Inflammatory macrophage treated with lipopolysaccharide for 4 hours (primary cell): ENCODE results near the gene GPR150.
"Not testable (repeated sequence)": the region's sequence is repeated elsewhere in the genome, so short reads cannot be mapped to it uniquely, and the experiment has no call there.

Source experiments
- DNase-seq: peaks from one replicate; pipeline ENCODE4 v3.0.0-alpha.2; 2020

GPR150 gene

DNA sequence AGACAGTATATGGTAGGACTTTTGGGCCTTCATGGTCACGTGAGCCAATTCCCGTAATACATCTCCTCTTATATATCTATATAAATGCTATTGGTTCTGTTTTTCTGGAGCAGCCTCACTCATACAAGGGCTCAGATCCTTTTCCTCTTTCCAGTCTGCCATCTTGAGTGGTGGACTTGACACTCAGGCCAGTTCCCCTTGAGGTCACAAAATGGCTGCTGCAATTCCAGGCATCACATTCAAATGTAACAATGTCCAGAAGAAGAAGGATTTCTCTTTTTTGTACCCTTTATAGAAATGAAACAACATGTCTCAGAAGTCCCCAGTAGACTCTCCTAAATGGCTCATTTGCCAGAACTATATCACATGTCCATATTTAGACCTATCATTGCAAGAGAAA lies 4.5 kb downstream of the GPR150 start:
- no peak for DNase-seq

DNA sequence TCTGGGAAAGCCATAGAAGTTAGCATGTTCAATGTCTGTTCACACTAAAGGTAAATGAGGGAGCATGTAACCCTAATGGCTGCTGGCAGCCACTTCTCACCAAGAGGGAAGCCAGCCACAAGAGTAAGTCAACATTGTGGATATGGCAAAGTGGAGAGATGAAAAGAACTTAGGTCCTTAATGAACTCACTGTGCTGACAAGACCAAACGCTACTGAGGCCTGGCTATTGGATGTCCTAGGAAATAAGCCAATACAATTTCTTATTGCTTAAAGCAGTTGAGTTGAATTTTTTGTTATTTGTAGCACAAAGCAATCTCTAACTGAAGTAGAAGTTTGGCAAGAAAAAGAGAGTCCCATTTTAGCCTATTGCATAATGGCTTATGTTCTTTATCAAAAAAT lies 6.8 kb downstream of the GPR150 start:
- DNase-seq = no peak

DNA sequence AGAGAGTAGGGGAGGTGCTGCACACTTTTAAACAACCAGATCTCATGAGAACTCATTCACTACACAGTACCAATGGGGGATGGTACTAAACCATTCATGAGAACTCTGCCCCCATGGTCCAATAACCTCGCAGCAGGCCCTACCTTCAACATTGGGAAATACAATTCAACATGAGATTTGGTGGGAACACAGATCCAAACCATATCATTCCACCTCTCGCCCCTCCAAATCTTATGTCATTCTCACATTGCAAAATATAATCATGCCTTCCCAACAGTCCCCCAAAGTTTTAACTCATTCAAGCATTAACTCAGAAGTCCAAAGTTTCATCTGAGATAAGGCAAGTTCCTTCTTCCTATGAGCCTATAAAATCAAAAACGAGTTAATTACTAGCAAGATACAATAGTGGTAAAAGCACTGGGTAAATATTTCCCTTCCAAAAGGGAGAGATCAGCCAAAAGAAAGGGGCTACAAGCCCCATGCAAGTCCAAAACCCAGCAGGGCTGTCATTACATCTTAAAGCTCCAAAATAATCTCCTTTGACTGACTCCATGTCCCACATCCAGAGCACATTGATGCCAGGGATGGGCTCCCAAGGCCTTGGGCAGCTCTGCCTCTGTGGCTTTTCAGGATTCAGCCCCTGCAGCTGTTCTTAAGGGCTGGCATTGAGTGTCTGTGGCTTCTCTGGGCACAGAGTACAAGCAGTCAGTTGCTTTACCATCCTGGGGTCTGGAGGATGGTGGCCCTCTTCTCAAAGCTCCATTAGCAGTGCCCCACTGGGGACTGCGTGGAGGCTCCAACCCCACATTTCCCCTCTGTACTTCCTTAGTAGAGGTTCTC lies 8.3 kb downstream of the GPR150 start:
- no peak for DNase-seq

DNA sequence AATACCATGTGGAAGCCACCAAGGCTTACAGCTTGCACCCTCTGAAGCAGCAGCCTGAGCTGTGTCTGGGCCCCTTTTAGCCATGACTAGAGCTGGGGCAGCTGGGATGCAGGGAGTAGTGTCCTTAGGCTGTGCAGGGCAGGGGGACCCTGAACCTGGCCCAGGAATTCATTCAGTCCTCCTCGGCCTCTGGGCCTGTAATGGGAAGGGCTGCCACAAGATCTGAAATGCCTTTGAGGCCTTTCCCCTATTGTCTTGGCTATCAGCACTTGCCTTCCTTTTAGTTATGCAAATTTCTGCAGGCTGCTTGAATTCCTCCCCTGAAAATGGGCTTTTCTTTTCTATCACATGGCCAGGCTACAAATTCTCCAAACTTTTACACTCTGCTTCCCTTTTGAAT lies 9.0 kb downstream of the GPR150 start:
- DNase-seq = peak; percentile 46

DNA sequence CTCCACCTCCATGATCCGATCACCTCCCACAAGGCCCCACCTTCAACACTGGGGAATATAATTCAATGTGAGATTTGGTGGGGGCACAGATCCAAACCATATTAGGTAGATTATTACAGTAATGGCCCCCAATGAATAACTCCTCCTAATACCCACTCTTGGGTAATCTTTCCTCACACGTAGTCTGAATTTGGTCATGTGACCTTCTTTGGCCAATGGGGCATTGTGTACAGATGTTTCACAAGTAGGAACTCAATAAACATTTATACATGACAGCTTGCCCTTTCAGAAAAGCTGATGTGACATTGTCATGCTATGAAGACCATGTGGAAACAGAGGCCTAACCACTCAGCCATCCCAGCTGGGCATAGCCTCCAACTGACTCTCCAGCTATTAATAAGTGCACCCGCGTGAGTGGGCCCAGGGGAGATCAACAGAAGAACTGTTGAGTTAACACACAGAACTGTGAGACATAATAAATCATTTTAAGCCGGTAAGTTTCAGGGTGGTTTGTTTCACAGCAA lies 10.6 kb downstream of the GPR150 start:
- peak; percentile 47 for DNase-seq

DNA sequence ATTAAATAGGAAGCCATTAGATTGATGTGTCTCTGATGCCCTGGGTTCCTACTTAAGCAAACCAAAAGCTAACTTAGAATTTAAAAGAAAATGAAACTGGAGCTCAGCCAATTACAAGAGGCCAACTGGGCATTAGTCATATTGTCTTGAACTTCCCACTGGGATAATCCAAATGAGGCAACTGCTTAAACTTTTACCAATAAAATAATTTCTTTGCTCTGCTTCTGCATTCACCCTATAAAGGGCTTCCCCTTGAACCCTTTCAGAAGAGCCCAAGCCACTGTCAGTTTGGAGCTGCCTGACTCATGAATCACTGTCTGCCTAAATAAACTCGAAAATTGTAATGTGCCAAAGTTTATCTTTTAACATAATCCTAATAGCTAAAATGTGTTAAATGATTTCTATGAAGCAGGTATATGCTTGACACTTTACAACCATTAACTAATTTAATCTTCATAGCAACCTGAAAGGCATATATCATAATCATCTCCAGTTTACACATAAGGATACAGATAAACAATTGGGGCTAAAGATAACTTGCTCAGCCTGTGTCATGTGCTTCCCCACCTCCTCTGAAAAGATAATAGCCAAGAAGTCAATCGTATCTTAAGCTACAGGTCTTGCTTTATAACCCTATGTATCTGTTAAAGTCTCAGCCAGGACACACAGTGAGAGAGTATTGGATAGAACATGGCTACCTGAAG lies 11.5 kb downstream of the GPR150 start:
- DNase-seq = peak; percentile 95

DNA sequence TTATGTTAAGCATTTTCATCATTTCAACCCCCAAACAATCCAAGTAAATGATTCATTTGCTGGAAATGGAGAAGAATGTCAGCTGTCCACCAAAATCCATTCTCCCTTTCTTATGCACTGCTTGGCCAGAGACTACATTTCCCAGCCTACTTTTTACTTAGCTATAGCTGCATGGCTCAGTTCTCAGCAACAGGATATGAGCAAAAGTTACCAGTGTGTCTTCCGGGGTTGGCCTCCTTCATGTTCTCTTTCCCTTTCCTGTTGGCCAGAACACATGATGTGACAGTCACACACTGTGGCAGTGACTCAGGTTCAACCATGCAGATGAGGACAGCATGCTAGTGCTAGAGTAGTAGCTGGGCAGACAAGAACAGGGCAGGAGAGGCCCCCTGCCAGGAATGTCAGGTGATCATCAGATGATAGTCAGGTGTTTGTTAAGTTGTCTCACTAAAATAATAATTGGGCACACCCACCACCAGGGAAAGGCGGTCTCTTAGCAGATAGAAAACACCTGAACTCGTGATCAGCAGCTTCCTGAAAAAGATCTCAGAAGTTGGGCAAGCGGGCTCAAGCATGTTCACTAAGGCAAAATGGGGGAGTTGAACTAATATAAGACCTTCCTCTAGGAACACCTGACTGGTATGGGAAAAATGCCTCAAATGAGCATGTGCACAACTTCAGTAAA lies 12.2 kb downstream of the GPR150 start:
- DNase-seq = peak; percentile 95

DNA sequence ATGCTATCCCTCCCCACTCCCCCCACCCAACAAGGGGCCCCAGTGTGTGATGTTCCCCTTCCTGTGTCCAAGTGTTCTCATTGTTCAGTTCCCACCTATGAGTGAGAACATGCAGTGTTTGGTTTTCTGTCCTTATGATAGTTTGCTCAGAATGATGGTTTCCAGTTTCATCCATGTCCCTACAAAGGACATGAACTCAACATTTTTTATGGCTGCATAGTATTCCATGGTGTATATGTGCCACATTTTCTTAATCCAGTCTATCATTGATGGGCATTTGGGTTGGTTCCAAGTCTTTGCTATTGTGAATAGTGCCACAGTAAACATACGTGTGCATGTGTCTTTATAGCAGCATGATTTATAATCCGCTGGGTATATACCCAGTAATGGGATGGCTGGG lies 13.1 kb downstream of the GPR150 start:
- not testable (repeated sequence) for DNase-seq

DNA sequence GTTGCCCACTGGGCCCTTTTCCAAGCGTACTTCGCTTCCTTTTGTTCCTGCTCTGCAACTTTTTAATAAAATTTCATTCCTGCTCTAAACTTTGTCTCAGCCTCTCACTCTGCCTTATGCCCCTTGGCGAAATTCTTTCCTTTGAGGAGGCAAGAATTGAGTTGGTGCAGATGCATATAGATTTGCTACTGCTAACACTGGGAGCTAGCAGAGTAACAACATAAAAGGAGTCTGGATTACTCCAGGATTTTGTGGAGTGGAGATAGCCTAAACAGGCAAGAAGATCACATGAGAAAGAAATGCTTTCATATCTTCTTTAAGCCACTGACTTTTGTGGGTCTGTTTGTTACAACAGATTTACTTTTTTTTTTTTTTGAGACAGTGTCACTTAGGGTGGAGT lies 13.8 kb downstream of the GPR150 start:
- DNase-seq = no peak

DNA sequence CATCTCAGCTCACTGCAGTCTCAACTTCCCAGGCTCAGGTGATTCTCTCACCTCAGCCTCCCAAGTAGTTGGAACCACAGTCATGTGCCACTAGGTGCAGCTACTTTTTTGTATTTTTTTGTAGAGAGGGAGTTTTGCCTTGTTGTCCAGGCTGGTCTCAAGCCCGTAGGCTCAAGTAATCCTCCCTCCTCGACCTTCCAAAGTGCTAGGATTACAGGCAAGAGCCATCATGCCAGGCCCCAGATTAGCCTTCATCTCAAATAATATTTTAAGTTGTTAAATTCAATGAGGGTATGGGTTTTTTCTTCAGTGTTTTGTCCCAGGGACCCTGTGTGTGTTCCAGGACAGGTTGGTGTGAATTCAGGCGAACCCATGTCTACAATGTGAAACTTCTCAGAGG lies 14.2 kb downstream of the GPR150 start:
- no peak for DNase-seq

DNA sequence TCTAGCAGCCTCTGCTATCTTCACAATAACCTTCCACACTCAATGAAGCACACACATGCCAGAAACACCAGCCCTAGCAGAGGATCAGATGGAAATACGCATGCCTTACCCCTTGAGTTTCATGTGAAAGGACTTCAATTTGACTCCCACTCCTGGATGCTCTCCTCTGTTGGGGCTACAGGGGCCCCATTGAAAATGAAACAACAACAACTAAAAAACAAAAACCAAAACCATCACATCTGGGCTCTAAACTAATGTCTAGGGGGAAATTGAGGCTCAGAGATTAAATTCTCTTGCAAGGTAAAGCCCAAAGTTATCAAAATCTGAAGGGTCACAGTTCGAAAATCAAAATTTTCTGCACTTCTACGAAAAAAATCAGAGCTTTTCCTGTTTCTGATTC lies 18.7 kb downstream of the GPR150 start:
- no peak for DNase-seq

DNA sequence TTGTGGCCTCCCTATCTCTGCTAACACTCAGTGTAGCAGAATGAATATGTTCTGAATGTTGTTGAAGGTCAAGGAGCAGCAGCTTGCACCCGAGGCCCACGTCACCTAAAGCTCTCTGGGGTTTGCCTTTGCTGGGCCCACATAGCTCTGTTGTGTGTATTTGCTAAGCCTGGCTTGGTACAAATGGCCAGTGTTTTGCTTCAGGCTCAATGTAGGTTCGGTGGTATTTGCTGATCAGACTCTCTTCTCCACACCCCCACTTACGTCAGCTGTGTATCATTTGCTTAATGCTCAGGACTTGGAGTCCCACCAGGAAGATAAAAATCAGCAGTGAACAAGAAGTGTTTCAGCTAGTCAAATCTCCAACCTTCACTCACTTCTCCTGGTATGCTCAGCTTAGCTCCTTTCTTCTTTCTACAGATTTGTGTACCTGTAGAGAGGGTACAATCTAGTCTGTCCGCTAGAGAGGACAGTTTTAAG lies 21.9 kb downstream of the GPR150 start:
- DNase-seq = no peak

DNA sequence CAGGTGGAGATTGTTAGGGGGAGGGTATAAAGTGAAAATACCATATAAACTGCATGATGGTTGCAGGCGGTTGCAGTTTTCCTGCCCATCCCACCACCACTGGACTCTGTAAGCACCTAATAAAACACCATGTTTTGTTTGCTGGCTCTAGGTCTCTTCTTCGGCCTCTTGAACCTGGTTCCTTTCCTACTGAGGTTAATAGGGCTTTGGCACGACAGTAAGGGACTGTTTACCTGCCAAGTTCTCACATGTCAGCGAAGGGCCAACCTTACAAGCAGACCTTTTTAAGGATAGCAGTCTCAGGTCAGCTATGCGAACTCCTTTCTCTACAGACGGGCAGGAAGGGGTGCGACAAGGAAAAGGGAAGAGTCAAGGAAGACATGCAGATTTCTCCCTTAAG lies 23.3 kb downstream of the GPR150 start:
- DNase-seq = no peak

DNA sequence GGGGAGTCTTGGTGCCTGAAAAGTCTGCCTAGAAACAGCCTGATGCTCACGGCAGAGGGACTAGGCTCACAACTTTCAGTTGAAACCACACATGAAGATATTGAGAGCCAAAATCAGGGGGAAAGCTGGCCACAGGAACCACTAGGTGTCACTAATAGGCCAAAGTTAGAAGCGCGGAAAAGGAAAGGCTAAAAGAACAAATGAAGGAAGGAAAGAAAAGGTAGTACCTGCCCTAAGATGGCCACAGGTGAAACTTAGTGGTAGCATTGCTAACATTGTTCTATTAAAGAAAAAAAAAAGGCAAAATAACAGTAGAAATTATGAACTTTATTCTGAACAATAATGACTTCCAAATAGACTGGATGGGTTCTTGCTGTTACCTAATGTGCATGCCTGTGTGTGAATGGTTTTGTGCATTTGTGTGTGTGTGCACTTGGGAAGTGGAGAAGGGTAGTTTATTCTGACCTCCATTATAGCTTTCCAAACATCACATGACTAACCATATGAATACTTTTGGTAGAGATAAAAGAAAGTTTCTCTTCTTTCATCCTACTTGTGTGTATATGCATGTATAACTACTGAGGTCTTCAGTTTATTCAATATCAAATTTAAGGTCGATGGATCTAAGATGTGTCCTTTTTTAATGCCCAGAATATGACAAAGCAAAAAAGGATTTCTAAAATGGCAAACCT lies 24.6 kb downstream of the GPR150 start:
- peak; percentile 56 for DNase-seq

DNA sequence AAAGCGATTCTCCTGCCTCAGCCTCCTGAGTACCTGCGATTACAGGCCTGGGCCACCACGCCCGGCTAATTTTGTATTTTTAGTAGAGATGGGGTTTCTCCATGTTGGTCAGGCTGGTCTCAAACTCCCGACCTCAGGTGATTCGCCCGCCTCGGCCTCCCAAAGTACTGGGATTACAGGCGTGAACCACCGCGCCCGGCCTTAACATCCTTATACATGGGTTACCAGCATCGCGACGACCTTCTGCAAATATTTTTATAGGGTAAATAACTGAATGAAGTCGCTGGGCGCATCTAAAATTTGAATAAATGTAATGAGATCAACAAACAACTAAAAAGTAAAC lies 26.3 kb downstream of the GPR150 start:
- not testable (repeated sequence) for DNase-seq

DNA sequence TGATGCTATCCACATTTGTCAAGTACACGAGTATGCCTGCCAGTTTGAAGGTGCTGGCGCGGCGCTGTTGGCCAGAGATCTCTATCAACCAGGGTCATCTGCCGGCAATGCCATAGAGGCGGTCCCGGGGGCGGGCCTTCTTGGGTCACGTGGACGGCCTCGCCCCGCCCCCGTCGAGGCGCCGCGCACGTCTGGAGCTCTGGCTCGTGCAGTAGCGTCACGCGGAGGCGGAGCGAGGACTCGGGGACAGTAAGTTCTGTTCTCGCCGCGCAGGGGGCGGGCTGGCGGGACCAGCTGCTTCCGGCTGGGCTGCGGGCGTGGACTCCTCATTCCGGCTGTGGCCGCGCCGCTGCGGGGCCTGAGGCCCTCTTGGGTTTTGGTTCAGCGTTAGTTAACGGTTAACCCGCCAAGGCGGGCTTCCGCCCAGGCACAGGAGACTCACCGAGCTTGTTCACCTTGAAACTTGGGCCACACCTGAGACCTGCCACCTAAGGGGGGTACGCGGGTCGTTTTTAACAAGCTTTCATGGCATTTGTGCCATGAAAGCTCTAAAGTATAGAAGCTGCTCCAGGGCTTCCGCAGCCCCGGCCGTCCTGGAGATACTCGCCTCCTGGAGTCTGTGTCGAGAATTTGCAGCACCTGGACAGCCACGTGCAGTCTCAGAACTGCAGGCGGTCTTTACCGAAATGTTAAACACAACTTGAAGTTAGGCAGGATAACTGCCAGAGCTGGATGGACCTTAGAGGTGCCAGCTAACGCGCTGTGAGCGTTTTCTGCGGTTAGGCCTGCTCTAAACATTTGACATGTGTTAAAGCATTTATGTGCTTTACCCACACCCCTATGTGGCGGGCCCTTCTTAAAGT lies 26.9 kb downstream of the GPR150 start, which contains the start of gene RFESD:
Gene RFESD (plus strand): TSS at position 209 of the 863 bp plus-strand sequence. CDS start 5,495 bp downstream, outside the sequence.
- peak; percentile 99 for DNase-seq

DNA sequence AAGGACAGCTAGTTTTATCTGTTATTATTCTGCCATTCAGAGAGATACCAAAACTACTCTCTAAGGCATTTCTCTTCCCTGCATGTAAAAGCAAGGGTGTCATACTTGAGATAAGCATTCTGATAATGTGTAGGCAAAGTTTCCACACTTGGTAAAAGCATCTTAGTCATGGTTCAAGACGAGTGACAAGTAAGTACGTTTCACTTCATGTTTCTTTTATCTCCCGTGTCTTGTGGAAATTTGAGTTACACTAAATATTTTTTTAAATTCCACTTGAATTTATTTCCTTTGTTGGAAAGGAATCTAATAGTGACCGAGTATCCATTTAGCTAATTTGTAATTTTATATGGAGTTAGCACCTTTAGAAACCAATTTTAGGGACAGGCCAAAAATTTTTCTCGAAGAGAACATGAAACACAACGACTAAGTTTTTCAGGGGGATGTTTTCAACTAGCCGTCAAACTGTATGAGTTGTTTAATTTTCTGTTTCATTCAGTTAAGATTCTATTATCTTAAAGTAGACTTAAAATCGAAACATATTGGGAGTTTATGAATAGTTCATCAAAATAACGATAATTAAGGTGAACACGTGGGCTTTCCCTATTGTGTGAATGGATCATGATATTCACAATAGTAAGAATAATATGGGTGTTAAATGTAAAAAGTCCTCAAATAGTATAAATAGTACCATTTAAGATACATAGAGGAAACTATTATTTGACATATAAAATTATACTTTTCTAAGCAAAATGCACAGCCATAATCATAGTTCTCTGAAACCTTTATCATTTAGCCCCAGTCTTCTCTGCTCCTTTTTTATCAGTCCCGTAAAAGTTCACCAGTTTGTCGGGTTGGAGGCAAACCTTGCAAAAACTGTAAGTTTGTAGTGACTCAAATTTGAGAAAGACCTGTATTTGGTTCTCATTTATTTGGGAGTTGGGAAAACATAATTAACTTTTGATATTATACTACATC lies 28.3 kb downstream of the GPR150 start:
- peak; percentile 70 for DNase-seq

DNA sequence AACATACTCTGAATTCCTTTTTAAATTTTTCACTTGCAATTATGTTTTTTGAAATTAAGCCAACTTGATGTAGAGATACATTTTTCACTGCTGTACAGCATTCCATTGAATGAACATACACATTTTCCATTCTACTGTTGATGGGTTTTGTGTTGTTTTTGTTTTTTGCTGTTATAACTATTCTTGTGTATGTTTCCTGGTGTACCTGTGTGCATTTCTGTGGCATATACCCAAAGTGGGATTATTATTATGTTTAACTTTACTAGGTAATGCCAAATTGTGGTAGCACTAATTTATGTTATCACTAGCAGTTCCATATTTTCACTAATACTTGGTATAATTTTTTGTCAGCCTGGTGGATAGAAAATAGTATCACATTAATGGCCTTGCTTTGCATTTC lies 29.4 kb downstream of the GPR150 start:
- DNase-seq = no peak

DNA sequence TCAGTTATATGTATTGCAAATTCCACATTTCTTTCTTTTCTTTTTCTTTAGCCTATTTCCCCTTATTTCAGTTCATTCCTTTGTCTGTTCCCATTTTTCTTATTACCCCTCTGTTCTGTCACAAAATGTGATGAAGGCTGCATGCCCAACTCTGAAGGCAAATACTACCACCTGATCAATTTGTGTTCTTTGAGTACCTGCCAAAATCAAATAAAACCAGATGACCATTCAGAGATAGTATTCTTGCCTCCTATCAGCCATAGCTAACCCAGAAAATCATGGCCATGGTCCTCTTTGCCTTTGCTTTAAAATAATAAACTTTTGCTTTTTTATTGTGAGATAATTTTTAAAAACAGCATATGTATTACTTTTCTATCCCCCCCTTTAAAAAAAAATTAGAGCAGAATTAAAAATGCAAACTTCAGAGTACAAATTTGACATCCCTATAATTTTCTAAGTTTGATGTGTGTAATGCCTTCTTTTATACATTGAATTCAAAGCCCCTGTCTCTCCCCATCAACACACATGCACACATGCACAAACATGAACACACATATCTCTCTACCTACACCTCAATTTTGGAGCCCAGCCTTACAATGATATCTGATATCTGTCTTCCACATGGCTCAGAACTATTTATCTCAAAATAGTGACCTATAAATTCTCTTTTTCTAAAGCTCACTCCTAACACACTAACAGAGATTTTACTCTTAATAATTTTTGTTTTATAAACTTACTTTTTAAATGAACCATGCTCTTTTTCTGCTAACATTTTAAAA lies 30.1 kb downstream of the GPR150 start:
- DNase-seq = no peak

DNA sequence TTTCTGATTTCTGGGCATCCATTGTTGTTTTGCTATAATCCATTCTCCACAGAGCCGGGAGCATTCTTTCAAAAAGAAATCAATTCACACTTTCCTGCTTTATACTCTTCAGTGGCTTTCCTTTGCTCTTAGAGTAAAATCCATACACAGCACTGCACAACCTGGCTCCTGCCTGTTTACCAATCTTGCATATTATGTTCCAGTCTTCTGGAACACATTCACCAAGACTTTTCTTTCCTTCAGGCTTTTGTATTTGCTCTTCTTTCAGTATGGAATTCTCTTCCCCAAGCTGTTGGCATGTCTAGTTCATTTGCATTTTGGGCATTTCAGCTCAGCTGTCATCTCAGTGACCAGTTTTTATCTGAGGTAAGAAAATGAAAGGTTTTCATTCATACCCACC lies 33.0 kb downstream of the GPR150 start:
- no peak for DNase-seq
